Measurements from ENCODE around the gene NOTCH2. TPM values are rescaled to one million over a fixed set of nuclear protein-coding genes. Genes with fewer than 3 reads are reported as not detected.

The NOTCH2 gene
- total RNA-seq, 1 donor from 2014 or later: 48.8 TPM

DNA sequence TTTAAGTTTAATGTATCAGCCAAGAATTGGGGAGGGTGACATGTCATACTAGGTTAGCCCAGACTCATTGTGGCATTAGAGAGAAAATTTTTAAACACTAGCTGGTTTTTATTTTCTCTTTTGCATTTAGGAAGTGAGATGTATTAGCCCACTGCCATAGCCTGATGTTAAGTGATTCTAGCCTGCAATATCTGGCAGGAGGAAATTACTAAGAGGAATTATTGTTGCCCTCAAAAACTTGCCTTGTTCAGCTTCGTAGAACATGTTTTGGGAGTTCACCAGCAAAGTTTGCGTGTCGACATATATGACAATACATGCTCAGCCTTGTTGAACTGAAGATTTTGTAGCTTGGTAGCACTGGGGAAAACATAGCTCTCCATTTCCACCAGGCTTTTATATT, 185.6 kb downstream of the NOTCH2 start:
- DNase-seq (ENCODE audit: extremely low read depth, low read depth, low spot score): no peak

DNA sequence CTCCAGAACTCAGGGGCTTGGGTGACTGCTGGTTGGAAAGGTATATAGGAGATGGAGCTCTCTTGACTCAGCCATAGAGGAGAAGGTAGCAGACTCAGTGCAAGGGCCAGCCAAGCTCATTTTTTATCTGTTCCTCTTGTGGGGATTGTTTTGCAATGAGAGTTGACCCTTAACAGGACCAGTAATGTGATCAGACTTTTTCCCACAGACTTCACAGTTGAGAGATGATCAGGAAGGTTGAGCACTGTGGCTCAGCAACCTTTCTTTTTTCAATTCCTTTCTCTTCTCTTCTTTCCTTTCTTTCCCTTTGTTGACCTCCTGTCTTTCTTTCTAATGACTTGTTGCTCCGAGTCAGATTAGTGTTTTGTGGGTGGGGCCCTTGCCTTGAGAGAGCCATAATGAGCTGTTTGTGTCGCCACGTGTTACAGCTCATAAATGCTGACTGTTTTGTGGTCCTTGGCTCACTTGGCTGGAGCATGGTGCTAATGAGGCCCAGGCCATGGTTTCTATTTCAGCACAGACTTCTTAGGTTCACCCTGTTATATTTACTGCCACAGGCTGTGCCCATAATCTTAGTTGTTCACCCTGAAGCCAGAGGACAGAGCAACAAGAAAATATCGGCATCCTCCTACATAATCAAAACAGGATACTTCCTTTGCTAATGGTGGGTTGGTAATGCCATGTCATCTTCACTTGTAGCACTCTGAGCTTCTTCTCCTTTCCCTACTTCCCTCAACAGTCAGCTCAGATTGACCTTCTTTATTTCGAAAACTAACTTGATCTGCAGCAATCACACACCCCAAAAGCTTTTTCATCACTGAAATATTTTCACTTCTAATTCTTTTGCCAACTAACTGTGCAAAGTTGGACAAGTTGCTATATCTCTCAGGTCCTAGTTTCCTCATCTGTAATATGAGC, 187.1 kb downstream of the NOTCH2 start:
- DNase-seq (ENCODE audit: extremely low read depth, low read depth, low spot score): no peak

DNA sequence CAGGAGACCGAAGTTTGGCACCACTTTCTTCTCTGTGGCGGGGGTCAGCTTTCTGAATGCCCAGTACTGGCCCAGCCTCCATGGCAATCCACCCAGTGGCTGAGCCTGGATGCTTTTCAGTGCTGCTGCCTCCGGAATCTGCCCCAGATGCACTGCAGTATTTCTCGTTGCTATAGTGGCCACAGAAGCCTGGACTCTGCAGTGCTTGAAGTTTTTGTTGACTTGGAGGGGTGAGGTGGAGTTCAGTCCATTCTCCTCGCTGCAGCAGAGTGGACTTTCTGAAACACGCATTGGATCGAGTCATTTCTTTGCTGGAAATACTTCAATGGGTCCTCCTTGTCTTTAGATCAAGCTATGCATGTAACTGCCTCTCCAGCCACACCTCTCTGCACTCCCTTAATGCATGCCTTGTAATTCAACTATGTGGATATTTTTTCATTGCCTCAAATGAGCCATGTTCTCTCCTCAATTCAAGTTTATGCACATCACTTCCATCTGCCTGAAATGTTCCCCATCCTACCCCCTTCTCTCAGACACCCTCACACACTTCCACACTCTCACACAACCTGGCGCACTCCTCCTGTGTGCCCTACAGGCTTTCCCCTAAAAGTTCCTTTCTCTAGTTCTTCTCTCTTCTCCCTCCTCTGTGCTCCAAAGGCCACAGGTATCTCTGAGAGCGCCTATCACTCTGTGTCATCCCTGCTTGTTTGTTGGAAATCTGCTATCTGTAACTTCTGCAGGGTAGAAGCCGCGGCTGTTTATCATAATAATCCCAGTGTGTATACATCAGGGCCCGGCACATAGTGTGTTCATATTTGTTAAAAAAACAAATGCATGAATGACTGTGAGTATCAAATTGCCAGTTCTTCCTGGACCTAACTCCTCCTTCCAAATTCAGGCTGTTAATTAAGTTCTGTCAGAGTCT, 189.7 kb downstream of the NOTCH2 start:
- no peak for DNase-seq (ENCODE audit: extremely low read depth, low read depth, low spot score)

DNA sequence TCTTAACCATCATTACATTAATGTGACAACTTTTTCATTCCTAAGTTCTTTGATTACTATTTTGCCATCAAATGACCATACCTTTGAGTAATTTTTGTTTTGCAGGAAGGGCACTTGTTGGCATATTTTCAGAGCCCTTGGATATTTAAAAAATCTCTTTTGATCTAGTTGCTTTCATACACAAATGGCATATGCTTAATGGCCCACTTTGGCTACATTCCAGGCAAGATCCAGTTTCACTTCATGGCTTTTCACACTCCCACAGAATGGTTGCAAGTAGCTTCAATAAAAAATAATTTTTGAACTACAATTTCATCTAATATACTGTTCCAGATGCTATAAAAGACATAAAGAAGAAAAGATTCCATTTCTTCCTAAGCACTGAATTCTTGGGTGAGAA, 191.3 kb downstream of the NOTCH2 start:
- DNase-seq (ENCODE audit: extremely low read depth, low read depth, low spot score): no peak

DNA sequence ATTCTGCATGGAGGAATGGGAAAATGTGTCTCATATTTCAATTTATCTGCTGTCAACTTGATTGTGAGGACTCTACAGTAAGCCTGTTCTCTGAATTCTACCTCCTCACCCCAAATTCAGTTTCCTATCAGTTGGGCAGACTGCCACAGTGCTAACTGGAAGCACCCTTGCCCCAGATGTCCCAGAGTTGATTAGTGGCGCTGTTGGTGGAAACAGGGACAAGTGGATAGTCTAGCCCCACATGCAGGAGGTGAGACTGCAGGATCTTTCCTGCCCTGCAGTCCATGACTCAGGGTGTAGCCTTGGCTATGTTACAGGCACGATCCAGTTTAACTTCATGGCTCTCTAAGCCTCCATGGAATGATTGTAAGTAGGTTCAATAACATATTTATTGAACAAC, 195.3 kb downstream of the NOTCH2 start:
- no peak for DNase-seq (ENCODE audit: extremely low read depth, low read depth, low spot score)

DNA sequence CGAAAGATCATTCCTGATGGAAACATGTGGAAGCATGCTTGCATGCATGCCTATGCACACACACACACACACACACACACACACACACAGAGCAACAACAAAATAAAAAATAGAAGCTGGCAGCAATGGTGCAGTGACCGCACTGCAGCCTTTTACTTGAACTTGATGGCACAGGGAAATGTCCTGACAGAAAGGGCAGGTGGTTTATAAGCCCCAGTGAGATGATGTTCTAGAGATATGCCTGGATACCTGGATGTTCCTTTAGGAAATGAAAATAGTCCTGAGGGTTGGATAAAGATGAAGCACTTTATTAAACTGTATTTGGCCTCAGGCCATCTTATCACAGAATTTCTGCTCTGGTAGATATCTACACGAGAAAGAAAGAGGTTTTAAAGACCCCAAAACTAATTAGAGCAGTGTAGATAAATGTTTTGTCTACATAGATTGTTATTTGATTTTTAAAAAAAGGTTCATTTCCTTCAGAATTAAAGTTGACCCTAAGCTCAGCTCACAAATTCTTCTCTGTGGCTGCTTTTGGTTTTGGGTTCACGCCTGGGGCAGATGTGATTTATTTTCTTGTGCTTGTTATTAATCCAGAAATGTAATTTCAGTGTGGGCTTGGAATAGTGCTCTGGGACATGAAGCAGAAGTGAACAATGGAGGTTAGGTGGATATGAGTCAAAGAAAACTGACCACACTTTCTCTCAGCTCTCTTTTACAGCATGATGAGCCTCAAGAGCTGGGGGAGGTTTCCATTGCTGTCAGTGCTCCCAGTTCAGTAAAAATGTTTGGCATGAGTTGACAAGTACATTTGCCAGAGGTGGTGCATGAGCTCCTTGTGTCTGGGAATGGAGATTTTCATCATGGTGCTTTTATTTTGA, 196.1 kb downstream of the NOTCH2 start:
- no peak for DNase-seq (ENCODE audit: extremely low read depth, low read depth, low spot score)

DNA sequence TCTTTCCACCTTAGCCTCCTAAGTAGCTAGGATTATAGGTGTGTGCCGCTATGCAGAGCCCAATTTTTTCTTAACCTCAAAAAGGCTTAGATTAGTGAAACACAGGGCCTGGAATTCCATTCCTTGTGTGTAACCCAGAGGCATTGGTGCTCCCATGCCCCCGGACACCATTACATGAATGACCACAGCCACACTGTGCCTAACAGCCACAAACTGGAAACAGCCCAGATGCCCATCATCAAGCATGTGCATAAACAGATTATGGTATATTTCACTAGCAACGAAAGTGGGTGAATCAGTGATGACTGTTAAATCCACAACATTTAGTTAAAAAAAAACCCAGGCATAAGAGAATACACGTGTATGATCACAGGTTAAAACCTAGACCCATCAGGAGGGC, 197.6 kb downstream of the NOTCH2 start:
- DNase-seq (ENCODE audit: extremely low read depth, low read depth, low spot score): no peak

DNA sequence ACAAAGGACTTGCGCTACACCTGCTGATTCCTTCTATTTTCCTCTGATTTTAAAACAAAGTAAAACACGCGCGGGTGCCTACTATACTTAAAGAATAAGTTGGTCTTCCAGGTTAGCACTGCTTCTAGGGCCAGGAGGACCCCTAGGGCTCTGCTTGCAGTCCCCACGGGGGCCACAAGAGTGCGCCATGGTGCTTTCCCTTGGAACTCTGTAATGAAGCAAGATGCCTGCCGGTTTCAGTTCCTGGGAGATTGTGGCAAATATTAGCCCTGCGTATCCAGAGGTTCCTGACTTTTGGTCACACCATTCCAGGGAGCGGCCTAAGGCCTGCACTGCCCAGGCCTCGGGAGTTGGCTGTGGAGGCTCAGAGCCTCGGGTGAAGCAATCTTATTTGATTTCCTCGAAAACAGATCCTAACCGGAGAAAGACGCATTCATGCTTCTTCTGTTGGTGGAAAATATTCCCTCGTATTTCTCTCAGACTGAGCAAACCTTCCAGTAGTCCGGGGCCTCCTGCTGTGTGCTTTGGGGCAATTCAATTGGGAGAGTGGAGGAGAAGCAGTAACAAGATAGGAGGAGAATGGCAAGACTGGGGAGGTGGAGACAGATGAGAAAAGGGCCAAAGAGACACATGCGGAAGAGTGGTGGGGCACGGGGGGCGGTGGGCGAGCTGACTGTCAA, 198.4 kb downstream of the NOTCH2 start:
- no peak for DNase-seq (ENCODE audit: extremely low read depth, low read depth, low spot score)

DNA sequence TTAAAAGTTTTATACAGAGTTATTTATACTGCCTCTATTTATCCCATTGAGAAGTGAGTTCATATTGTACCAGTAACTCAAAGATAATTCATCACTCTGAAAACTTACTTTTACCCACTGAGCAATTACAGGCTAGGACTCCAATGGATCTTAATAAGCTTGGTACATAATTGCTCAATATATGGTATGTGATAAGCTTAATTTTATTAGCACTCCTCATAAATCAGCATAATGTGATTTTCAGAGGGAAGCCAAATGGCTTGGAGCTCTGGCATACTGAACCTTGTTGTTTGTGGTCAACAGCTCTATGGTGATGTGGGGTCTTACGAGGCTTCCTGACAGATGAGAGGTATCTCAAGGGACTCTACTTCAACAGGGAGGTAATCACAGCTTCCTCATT, 199.5 kb downstream of the NOTCH2 start:
- DNase-seq (ENCODE audit: extremely low read depth, low read depth, low spot score): no peak

DNA sequence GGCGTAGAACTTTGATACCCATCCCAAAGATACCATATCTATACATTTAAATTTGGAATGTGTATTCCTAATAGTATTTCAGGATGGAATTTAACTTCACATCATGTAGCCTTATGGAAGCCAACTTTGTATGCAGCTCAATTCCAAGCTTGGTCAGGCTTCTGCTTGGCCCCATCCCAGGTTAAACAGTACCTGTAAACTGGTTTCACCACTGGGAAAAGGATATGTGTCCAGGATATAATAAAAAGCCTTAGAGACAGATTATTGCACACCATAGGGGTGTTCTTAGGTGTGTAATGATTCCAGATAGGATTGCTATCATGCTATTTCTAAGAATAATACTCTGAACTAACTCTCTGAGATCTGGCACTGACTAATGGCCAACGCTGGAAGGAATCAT, 201.3 kb downstream of the NOTCH2 start:
- DNase-seq (ENCODE audit: extremely low read depth, low read depth, low spot score): no peak

DNA sequence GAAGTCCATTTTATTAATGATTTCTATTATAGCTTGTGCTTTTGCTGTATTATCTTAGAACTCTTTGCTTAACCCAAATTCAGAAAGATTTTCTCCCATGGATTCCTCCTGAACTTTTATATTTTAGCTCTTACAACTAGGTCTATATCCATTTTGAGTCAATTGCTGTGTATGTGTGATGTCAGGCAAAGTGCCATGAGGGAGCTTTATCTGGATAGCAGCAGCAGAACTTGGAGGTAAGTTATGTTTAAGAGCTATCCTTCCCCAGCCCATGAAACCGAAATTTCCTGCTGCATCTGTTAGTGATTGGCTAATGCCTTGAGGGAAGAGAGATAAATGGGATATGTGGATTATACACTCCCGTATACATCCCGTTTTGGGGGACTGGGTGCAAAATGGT, 203.0 kb downstream of the NOTCH2 start:
- DNase-seq (ENCODE audit: extremely low read depth, low read depth, low spot score): no peak

DNA sequence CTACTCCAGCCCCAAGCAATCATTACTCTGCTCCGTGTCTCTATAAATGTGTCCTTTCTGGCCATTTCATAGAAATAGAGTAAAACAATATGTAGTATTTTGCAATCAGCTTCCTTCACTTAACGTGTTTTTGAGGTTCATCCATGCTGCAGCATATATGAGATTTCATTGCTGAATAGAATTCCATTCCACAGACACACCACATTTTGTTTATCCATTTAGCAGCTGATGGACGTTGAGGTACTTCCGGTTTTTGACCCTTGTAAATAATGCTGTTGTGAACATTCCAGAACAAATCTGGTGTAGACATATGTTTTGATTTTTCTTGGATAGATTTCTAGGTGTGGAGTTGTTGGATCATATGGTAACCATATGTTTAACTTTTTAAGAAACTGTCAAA, 203.8 kb downstream of the NOTCH2 start:
- no peak for DNase-seq (ENCODE audit: extremely low read depth, low read depth, low spot score)

DNA sequence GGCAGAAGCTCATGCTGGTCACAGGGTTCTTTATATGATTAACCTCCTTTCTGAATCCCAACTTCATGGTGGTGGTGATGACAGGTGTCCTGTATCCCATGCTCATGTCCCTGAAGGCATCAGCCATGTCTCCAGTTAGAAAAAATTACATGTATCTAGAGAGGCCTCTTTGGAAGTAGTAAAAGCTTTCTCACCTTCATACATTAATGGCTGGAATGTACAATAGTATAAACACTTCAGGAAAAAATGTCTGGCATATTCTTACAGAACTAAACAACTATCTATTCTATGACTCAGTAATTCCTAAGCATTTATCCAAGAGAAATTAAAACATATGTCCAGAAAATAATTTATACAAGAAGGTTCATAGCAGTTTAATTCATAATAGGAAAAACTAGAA, 207.2 kb downstream of the NOTCH2 start:
- DNase-seq (ENCODE audit: extremely low read depth, low read depth, low spot score): no peak

Other genes with a start within 250 kb of the NOTCH2 start
- not detected in 2 replicates for gene ADAM30, start 173.1 kb downstream of the NOTCH2 start, total RNA-seq
- 22.4 and 23.6 TPM in 2 replicates for gene SEC22B, start 106.9 kb upstream of the NOTCH2 start, total RNA-seq